Endothelial cell of umbilical vein (primary cell): ENCODE data around the gene PIK3C2G. TPM values are rescaled to one million over a fixed set of nuclear protein-coding genes. Genes with fewer than 3 reads are reported as not detected.

ENCODE experiments used
- BruUV-seq: library from RNA; stranded (reverse); fragments of 400-500 nt; replicated peaks from 2 replicates; lab custom pipeline; 2021; lab: Mats Ljungman, UMichigan
- CTCF ChIA-PET: fragments of 300-600, 350-600 bp; sonication (Branson Sonifier 250); formaldehyde crosslinking; loops from one replicate; lab custom pipeline; 2021; ENCODE audit warnings: antibody characterized with exemption, inconsistent platforms; lab: Charles Lee
- POLR2A ChIA-PET: fragments of 300-600, 350-600 bp; sonication (Branson Sonifier 250); formaldehyde crosslinking; loops from one replicate; lab custom pipeline; 2021; ENCODE audit warnings: antibody characterized with exemption, inconsistent platforms; lab: Charles Lee
- DNase-seq: peaks from one replicate; pipeline ENCODE4 v3.0.0-alpha.2; 2011; ENCODE audit warnings: low read depth, low spot score
- FAIRE-seq: peaks from 2 replicates; lab custom pipeline; 2011; peaks lifted over from hg19 to GRCh38; lab: Jason Lieb, UNC
- H2AFZ ChIP-seq: 2 replicates; pipeline ENCODE4 v1.6.0; 2012; ENCODE audit warnings: low read depth, low read length, control low read depth, inconsistent platforms
- H3K27ac ChIP-seq: 2 replicates; pipeline ENCODE4 v1.5.1; 2011; ENCODE audit warnings: low read depth, mild to moderate bottlenecking, control low read depth, low read length, moderate library complexity; ENCODE audit not compliant: insufficient read depth
- H3K27me3 ChIP-seq, 2 experiments: 2 replicates each; pipeline versions ENCODE4 v1.6.0 to v1.6.1; 2011; ENCODE audit warnings: low read length in 2 of 2, mixed read lengths in 1 of 2; ENCODE audit not compliant: control insufficient read depth in 2 of 2, insufficient read depth in 2 of 2
- H3K36me3 ChIP-seq, 2 experiments: 2 replicates in 1 of 2; 3 replicates in 1 of 2; pipeline ENCODE4 v1.5.1; 2011; ENCODE audit warnings: low read length in 2 of 2, mild to moderate bottlenecking in 1 of 2, moderate library complexity in 1 of 2; ENCODE audit not compliant: control insufficient read depth in 2 of 2, insufficient read depth in 2 of 2; ENCODE audit errors: extremely low read depth in 1 of 2
- H3K4me1 ChIP-seq: 3 replicates; pipeline ENCODE4 v1.5.1; 2011; ENCODE audit warnings: mild to moderate bottlenecking, low read length; ENCODE audit not compliant: control insufficient read depth, insufficient read depth; ENCODE audit errors: extremely low read depth
- H3K4me2 ChIP-seq: 2 replicates; pipeline ENCODE4 v1.6.1; 2011; ENCODE audit warnings: low read length, control low read depth, mixed read lengths; ENCODE audit not compliant: insufficient read depth
- H3K4me3 ChIP-seq, 3 experiments: fragments of 200-600 bp in 1 of 3; sonication (generic), shearing (Covaris generic) in 1 of 3; replicated peaks in 1 of 3; 2 replicates each; pipeline ENCODE4 v1.5.1; 2011 to 2016; ENCODE audit warnings: control low read depth in 3 of 3, low read length in 3 of 3, mild to moderate bottlenecking in 2 of 3, inconsistent platforms in 1 of 3, low read depth in 1 of 3, moderate library complexity in 1 of 3; ENCODE audit not compliant: insufficient read depth in 1 of 3
- H3K79me2 ChIP-seq: 2 replicates; pipeline ENCODE4 v1.6.0; 2012; ENCODE audit warnings: low read length, inconsistent platforms; ENCODE audit not compliant: control insufficient read depth, insufficient read depth
- H3K9ac ChIP-seq: replicated peaks from 2 replicates; pipeline ENCODE3; 2011; ENCODE audit warnings: low read length, control low read depth; ENCODE audit not compliant: insufficient read depth; ENCODE audit errors: extremely low read depth
- H3K9me1 ChIP-seq: replicated peaks from 3 replicates; pipeline ENCODE4 v1.6.0; 2011; ENCODE audit warnings: mild to moderate bottlenecking, low read length; ENCODE audit not compliant: control insufficient read depth, insufficient read depth; ENCODE audit errors: extremely low read depth
- H3K9me3 ChIP-seq: replicated peaks from 2 replicates; pipeline ENCODE4 v1.5.1; 2012; ENCODE audit warnings: low read length, inconsistent platforms; ENCODE audit not compliant: control insufficient read depth, insufficient read depth
- H4K20me1 ChIP-seq: replicated peaks from 2 replicates; pipeline ENCODE3; 2011; ENCODE audit warnings: mild to moderate bottlenecking, low read length; ENCODE audit not compliant: control insufficient read depth, insufficient read depth; ENCODE audit errors: extremely low read depth
- EZH2 ChIP-seq: IDR thresholded peaks from 2 replicates; pipeline ENCODE4 v1.6.1; 2012; ENCODE audit warnings: borderline replicate concordance, low read depth, mild to moderate bottlenecking, moderate library complexity, low read length, inconsistent platforms; ENCODE audit not compliant: severe bottlenecking
- FOS ChIP-seq: IDR thresholded peaks from 2 replicates; pipeline ENCODE4 v1.6.1; 2011; ENCODE audit warnings: mild to moderate bottlenecking, low read length, moderate library complexity, borderline replicate concordance; ENCODE audit not compliant: insufficient read depth
- GATA2 ChIP-seq: IDR thresholded peaks from 2 replicates; pipeline ENCODE4 v1.7.0; 2011; ENCODE audit warnings: low read depth, mild to moderate bottlenecking, moderate library complexity, mixed read lengths, low read length; ENCODE audit not compliant: insufficient read length, insufficient read depth
- JUN ChIP-seq: IDR thresholded peaks from 2 replicates; pipeline ENCODE4 v1.6.1; 2011; ENCODE audit warnings: borderline replicate concordance, low read depth; ENCODE audit not compliant: insufficient read length, insufficient read depth
- MYC ChIP-seq: IDR thresholded peaks from one replicate; pipeline ENCODE4 v1.6.1; 2011; ENCODE audit warnings: mild to moderate bottlenecking, low read depth, low read length
- POLR2A ChIP-seq: IDR thresholded peaks from 2 replicates; pipeline ENCODE4 v1.6.1; 2012; ENCODE audit warnings: low read depth, mild to moderate bottlenecking, control low read depth, low read length
- POLR2AphosphoS5 ChIP-seq: IDR thresholded peaks from 2 replicates; pipeline ENCODE4 v1.6.1; 2012; ENCODE audit warnings: low read depth, mild to moderate bottlenecking, control low read depth, low read length, moderate library complexity; ENCODE audit not compliant: insufficient read depth
- dilution Hi-C: fragments of 300-500 bp; cut with MboI; formaldehyde crosslinking; loops from one replicate; pipeline ENCODE4 v1.15.0; 2019; ENCODE audit warnings: low sequenced_read_pairs; ENCODE audit not compliant: extremely low pct_ligation_motif_present
- intact Hi-C: fragments of 100-400 bp; cut with micrococcal nuclease; formaldehyde crosslinking; loops from one replicate; pipeline ENCODE4 v1.10.0; 2022
- polyA plus RNA-seq, 4 experiments: library from polyadenylated mRNA; depleted of rRNA in 3 of 4; stranded (reverse) in 3 of 4; unstranded in 1 of 4; fragments of >200 nt; gene quantifications; 2 replicates each; pipeline versions ENCODE4 v1.2.1 to v1.2.3, GENCODE V29; 2011 to 2012; ENCODE audit warnings: missing spikeins in 1 of 4
- total RNA-seq: library from RNA; stranded (reverse); gene quantifications from 2 replicates; pipeline ENCODE4 v1.2.3, GENCODE V29; 2021
- TF ChIP-seq, protein P1 (sequence below), 2 donors: IDR thresholded peaks; 1 replicate in 1 of 2; 2 replicates in 1 of 2; pipeline ENCODE4 v1.5.1; 2011; ENCODE audit warnings: low read length in 2 of 2, mild to moderate bottlenecking in 2 of 2, moderate library complexity in 2 of 2, control low read depth in 1 of 2, inconsistent platforms in 1 of 2, low read depth in 1 of 2; ENCODE audit not compliant: insufficient read depth in 1 of 2; ENCODE audit errors: extremely low read depth in 1 of 2
- TF ChIP-seq, protein P2 (sequence below): IDR thresholded peaks from 2 replicates; pipeline ENCODE4 v1.6.1; 2011; ENCODE audit not compliant: insufficient read depth, insufficient read length

The PIK3C2G gene
- total and polyA plus RNA-seq, 2 donors (not counting 3 experiments of a cell fraction or from before 2014, with no cell fraction given) = not detected

DNA sequence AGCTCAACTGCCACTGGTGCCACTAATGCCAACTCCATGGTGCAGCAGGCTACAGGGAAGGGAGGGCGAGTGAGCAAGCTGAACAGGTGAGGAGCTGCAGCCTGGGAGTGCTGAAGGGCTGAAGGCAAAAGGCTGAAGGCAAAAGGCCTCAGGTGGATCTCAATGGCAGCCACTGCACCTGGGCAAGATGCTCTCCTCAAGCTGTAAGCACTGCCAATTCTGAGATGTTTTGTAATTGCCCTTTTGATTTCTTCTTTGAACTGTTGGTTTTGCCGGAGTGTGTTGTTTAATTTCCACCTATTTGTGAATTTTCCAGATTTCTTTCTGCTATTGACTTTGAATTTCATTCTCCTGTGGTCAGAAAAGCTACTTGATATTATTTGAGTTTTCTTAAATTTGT is 97.6 kb downstream of the PIK3C2G start:
- no TSS peak for BruUV-seq
- Histone ChIP-seq H3K4me1 (no peaks in the 10 kb centered on the region), H2AFZ (no peak overlapping the region), H3K9me1 (no peaks in the 10 kb centered on the region), H3K27ac (no peak overlapping the region), H3K4me3 (no peak overlapping the region), H3K36me3 (no peaks in the 10 kb centered on the region), H3K9me3 (no peaks in the 10 kb centered on the region), H3K9ac (no peak overlapping the region), H3K4me2 (no peak overlapping the region), H3K27me3 (no peaks in the 10 kb centered on the region), H3K79me2 (no peaks in the 10 kb centered on the region), H4K20me1 (no peaks in the 10 kb centered on the region)
- dilution Hi-C loops = no loop called here
- intact Hi-C loops = no loop called here
- ChIA-PET CTCF (no interaction called here), POLR2A (no interaction called here)
- DNase-seq = no peak
- no peak for FAIRE-seq
- no peak for TF ChIP-seq JUN
- TF ChIP-seq POLR2A = no peak
- TF ChIP-seq GATA2 = no peak
- no peak for TF ChIP-seq EZH2
- TF ChIP-seq FOS = no peak
- TF ChIP-seq, protein P1, sequence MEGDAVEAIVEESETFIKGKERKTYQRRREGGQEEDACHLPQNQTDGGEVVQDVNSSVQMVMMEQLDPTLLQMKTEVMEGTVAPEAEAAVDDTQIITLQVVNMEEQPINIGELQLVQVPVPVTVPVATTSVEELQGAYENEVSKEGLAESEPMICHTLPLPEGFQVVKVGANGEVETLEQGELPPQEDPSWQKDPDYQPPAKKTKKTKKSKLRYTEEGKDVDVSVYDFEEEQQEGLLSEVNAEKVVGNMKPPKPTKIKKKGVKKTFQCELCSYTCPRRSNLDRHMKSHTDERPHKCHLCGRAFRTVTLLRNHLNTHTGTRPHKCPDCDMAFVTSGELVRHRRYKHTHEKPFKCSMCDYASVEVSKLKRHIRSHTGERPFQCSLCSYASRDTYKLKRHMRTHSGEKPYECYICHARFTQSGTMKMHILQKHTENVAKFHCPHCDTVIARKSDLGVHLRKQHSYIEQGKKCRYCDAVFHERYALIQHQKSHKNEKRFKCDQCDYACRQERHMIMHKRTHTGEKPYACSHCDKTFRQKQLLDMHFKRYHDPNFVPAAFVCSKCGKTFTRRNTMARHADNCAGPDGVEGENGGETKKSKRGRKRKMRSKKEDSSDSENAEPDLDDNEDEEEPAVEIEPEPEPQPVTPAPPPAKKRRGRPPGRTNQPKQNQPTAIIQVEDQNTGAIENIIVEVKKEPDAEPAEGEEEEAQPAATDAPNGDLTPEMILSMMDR (IDR thresholded peaks at IDR 0.05; ENCODE audit: extremely low read depth in 1 of 2, insufficient read depth in 1 of 2, low read depth in 1 of 2, low read length in 2 of 2) = no peak
- TF ChIP-seq MYC = no peak
- TF ChIP-seq, protein P2, sequence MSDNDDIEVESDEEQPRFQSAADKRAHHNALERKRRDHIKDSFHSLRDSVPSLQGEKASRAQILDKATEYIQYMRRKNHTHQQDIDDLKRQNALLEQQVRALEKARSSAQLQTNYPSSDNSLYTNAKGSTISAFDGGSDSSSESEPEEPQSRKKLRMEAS = no peak
- TF ChIP-seq POLR2AphosphoS5 = no peak
